Neural cell (in vitro differentiated cells): Measurements from ENCODE around the gene CTSF. TPM values are rescaled to one million over a fixed set of nuclear protein-coding genes. Genes with fewer than 3 reads are reported as not detected.

Source experiments
- H2AFZ ChIP-seq: fragments of 200-600, 300-800 bp; sonication (generic), shearing (Covaris generic); 2 replicates; pipeline ENCODE4 v1.6.0; 2014; ENCODE audit warnings: low read depth, mild to moderate bottlenecking, antibody characterized with exemption, low read length, moderate library complexity
- H3F3A ChIP-seq: fragments of 200-600 bp; shearing (Covaris generic); 2 replicates; pipeline ENCODE4 v1.6.1; 2016; ENCODE audit warnings: mild to moderate bottlenecking, moderate library complexity, mixed read lengths, antibody characterized with exemption, low read length; ENCODE audit not compliant: insufficient read depth, poor library complexity, severe bottlenecking
- H3K27ac ChIP-seq: fragments of 200-600, 300-800 bp; sonication (generic), shearing (Covaris generic); 2 replicates; pipeline ENCODE4 v1.5.1; 2014; ENCODE audit warnings: mild to moderate bottlenecking, low read length, moderate library complexity
- H3K27me3 ChIP-seq: fragments of 300-800, 200-600 bp; sonication (generic), shearing (Covaris generic); 2 replicates; pipeline ENCODE4 v1.6.0; 2014; ENCODE audit warnings: mild to moderate bottlenecking, low read depth, low read length, moderate library complexity; ENCODE audit not compliant: insufficient read depth
- H3K36me3 ChIP-seq: fragments of 300-800, 200-600 bp; sonication (generic), shearing (Covaris generic); 2 replicates; pipeline ENCODE4 v1.5.1; 2014; ENCODE audit warnings: mild to moderate bottlenecking, antibody characterized with exemption, low read length, moderate library complexity; ENCODE audit not compliant: insufficient read depth
- H3K4me2 ChIP-seq: fragments of 300-800, 200-600 bp; sonication (generic), shearing (Covaris generic); 2 replicates; pipeline ENCODE4 v1.6.0; 2014; ENCODE audit warnings: mild to moderate bottlenecking, low read length
- H3K4me3 ChIP-seq: fragments of 300-800, 200-600 bp; sonication (generic), shearing (Covaris generic); 2 replicates; pipeline ENCODE4 v1.5.1; 2014; ENCODE audit warnings: mild to moderate bottlenecking, low read length, moderate library complexity
- H3K79me2 ChIP-seq: fragments of 200-600 bp; shearing (Covaris generic); replicated peaks from 2 replicates; pipeline ENCODE4 v1.6.0; 2014; ENCODE audit warnings: mild to moderate bottlenecking, low read length, moderate library complexity; ENCODE audit not compliant: insufficient read depth
- H3K9ac ChIP-seq: fragments of 300-800, 200-600 bp; sonication (generic), shearing (Covaris generic); 2 replicates; pipeline ENCODE4 v1.6.1; 2016; ENCODE audit warnings: mild to moderate bottlenecking, low read length, mixed read lengths
- H3K9me2 ChIP-seq: fragments of 200-600 bp; shearing (Covaris generic); 2 replicates; pipeline ENCODE4 v1.6.1; 2016; ENCODE audit warnings: mild to moderate bottlenecking, low read length, mixed read lengths; ENCODE audit not compliant: insufficient read depth
- H3K9me3 ChIP-seq: fragments of 200-600, 300-800 bp; sonication (generic), shearing (Covaris generic); 2 replicates; pipeline ENCODE4 v1.6.1; 2016; ENCODE audit warnings: mild to moderate bottlenecking, mixed run types, low read length, moderate library complexity, mixed read lengths
- H4K20me1 ChIP-seq: fragments of 200-600 bp; shearing (Covaris generic); 2 replicates; pipeline ENCODE4 v1.6.1; 2016; ENCODE audit warnings: mild to moderate bottlenecking, mixed run types; ENCODE audit not compliant: insufficient read depth
- CTCF ChIP-seq: fragments of 450-650 bp; IDR thresholded peaks from 2 replicates; pipeline ENCODE4 v1.5.1; 2014; ENCODE audit warnings: antibody characterized with exemption, mild to moderate bottlenecking, moderate library complexity; ENCODE audit not compliant: poor library complexity, severe bottlenecking
- EP300 ChIP-seq: fragments of 450-650 bp; conservative IDR thresholded peaks from 2 replicates; pipeline ENCODE4 v1.6.1; 2014; ENCODE audit warnings: antibody characterized with exemption, mild to moderate bottlenecking, moderate library complexity; ENCODE audit not compliant: poor library complexity, severe bottlenecking
- EZH2 ChIP-seq: fragments of 200-600, 300-800 bp; shearing (Covaris generic), sonication (generic); IDR thresholded peaks from 2 replicates; pipeline ENCODE4 v1.6.1; 2014; ENCODE audit warnings: antibody characterized with exemption, low read length, borderline replicate concordance, mild to moderate bottlenecking; ENCODE audit not compliant: insufficient read depth, poor library complexity, severe bottlenecking
- MXI1 ChIP-seq: fragments of 450-650 bp; conservative IDR thresholded peaks from 2 replicates; pipeline ENCODE4 v1.6.1; 2014; ENCODE audit warnings: antibody characterized with exemption, mild to moderate bottlenecking; ENCODE audit not compliant: poor library complexity, severe bottlenecking
- POLR2AphosphoS5 ChIP-seq: IDR thresholded peaks from 2 replicates; pipeline ENCODE4 v1.6.1; 2012
- RAD21 ChIP-seq: fragments of 450-650 bp; conservative IDR thresholded peaks from 2 replicates; pipeline ENCODE4 v1.6.1; 2014; ENCODE audit warnings: antibody characterized with exemption, mild to moderate bottlenecking, moderate library complexity
- REST ChIP-seq: IDR thresholded peaks from 2 replicates; pipeline ENCODE4 v1.6.1; 2012; ENCODE audit warnings: borderline replicate concordance
- SMC3 ChIP-seq: fragments of 450-650 bp; conservative IDR thresholded peaks from 2 replicates; pipeline ENCODE4 v1.6.1; 2014; ENCODE audit warnings: antibody characterized with exemption, mild to moderate bottlenecking, moderate library complexity; ENCODE audit not compliant: poor library complexity
- TAF1 ChIP-seq: IDR thresholded peaks from 2 replicates; pipeline ENCODE4 v1.6.1; 2012; ENCODE audit warnings: low read depth
- polyA plus RNA-seq: library from polyadenylated mRNA; depleted of rRNA; stranded (reverse); fragments of >200 nt; gene quantifications from 2 replicates; pipeline ENCODE4 v1.2.3, GENCODE V29; 2014

CTSF gene
- polyA plus RNA-seq, 1 donor from 2014 or later, result 2.7 TPM

GRCh38 chr11:66550887-66551286, 17.5 kb downstream of the CTSF start:
- Histone ChIP-seq H3K9me2 (no peaks in the 10 kb centered on the region), H4K20me1 (no peaks in the 10 kb centered on the region), H3K4me2 (no peak overlapping the region), H3F3A (no peaks in the 10 kb centered on the region), H3K79me2 (no peaks in the 10 kb centered on the region), H3K9me3 (no peaks in the 10 kb centered on the region), H3K4me3 (no peak overlapping the region), H3K9ac (no peak overlapping the region), H3K27me3 (no peaks in the 10 kb centered on the region), H3K27ac (no peak overlapping the region), H2AFZ (no peak overlapping the region), H3K36me3 (no peaks in the 10 kb centered on the region)
- TF ChIP-seq CTCF, result no peak
- no peak for TF ChIP-seq MXI1
- no peak for TF ChIP-seq RAD21
- no peak for TF ChIP-seq POLR2AphosphoS5
- no peak for TF ChIP-seq SMC3
- no peak for TF ChIP-seq REST
- no peak for TF ChIP-seq EP300
- TF ChIP-seq TAF1, result no peak
- TF ChIP-seq EZH2, result no peak

GRCh38 chr11:66549696-66550095, 18.7 kb downstream of the CTSF start:
- no peak overlapping the region for H2AFZ ChIP-seq
- no peak overlapping the region for H3K27ac ChIP-seq
- H3K9ac ChIP-seq, result no peak overlapping the region
- H3K9me2 ChIP-seq, result no peaks in the 10 kb centered on the region
- no peak overlapping the region for H3K4me3 ChIP-seq
- H3K9me3 ChIP-seq, result no peaks in the 10 kb centered on the region
- no peaks in the 10 kb centered on the region for H4K20me1 ChIP-seq
- no peak for TF ChIP-seq POLR2AphosphoS5
- no peak for TF ChIP-seq CTCF
- TF ChIP-seq REST, result no peak
- no peak for TF ChIP-seq RAD21
- TF ChIP-seq EZH2, result no peak
- no peak for TF ChIP-seq EP300
- TF ChIP-seq MXI1, result no peak
- no peak for TF ChIP-seq TAF1
- no peak for TF ChIP-seq SMC3
- H3K36me3 ChIP-seq, result no peaks in the 10 kb centered on the region
- no peaks in the 10 kb centered on the region for H3F3A ChIP-seq
- H3K79me2 ChIP-seq, result no peaks in the 10 kb centered on the region
- H3K4me2 ChIP-seq, result no peak overlapping the region
- no peaks in the 10 kb centered on the region for H3K27me3 ChIP-seq
